Measurements from ENCODE around the gene TM4SF4. TPM values are rescaled to one million over a fixed set of nuclear protein-coding genes. Genes with fewer than 3 reads are reported as not detected.

The TM4SF4 gene
- total and polyA plus RNA-seq, 2 experiments from 2014 or later, result 0.46 TPM; not detected in 1

GRCh38 chr3:149542375-149543312, 68.1 kb downstream of the TM4SF4 start:
- DNase-seq (ENCODE audit: low read depth in 1 of 2, low spot score in 1 of 2), result peak in 1 of 2 donors; percentile 44
- Histone ChIP-seq H3K4me3 (no peak overlapping the region), H3K9me3 (ENCODE audit: low read depth) (no peaks in the 10 kb centered on the region), H3K4me1 (ENCODE audit: low read depth) (peaks cover 23% of the 10 kb centered on the region), H3K27ac (peak overlapping the region; percentile 45), H3K36me3 (peaks cover 13% of the 10 kb centered on the region), H3K27me3 (no peaks in the 10 kb centered on the region)
- no peak for TF ChIP-seq CTCF (IDR thresholded peaks at IDR 0.05; ENCODE audit: low read depth, low read length)

- Histone ChIP-seq H3K4me3 (no peak overlapping the region), H3K27ac (no peak overlapping the region), H3K36me3 (peaks cover 13% of the 10 kb centered on the region), H3K9me3 (ENCODE audit: low read depth) (no peaks in the 10 kb centered on the region), H3K27me3 (no peaks in the 10 kb centered on the region), H3K4me1 (ENCODE audit: low read depth) (peaks cover 25% of the 10 kb centered on the region)
- no peak for DNase-seq (ENCODE audit: low read depth in 1 of 2, low spot score in 1 of 2)
- TF ChIP-seq CTCF (IDR thresholded peaks at IDR 0.05; ENCODE audit: low read depth, low read length), result no peak
These were observed 70.6 kb downstream of the TM4SF4 start for GRCh38 chr3:149545049-149545448.

- H3K27me3 ChIP-seq, result no peaks in the 10 kb centered on the region
These were observed 72.9 kb downstream of the TM4SF4 start for GRCh38 chr3:149547413-149547812.

GRCh38 chr3:149547954-149548668, 73.6 kb downstream of the TM4SF4 start:
- Histone ChIP-seq H3K4me1 (ENCODE audit: low read depth) (peaks cover 24% of the 10 kb centered on the region), H3K9me3 (ENCODE audit: low read depth) (no peaks in the 10 kb centered on the region), H3K4me3 (no peak overlapping the region), H3K27me3 (no peaks in the 10 kb centered on the region), H3K36me3 (no peaks in the 10 kb centered on the region), H3K27ac (peak overlapping the region; percentile 71)
- TF ChIP-seq CTCF (IDR thresholded peaks at IDR 0.05; ENCODE audit: low read depth, low read length), result no peak
- peak in 1 of 2 donors; percentile 94 for DNase-seq (ENCODE audit: low read depth in 1 of 2, low spot score in 1 of 2)

More at GRCh38 chr3:149547413-149547812, 72.9 kb downstream of the TM4SF4 start:
- no peak overlapping the region for H3K4me3 ChIP-seq
- no peak overlapping the region for H3K27ac ChIP-seq
- peak in 1 of 2 donors; percentile 91 for DNase-seq (ENCODE audit: low read depth in 1 of 2, low spot score in 1 of 2)
- peaks cover 26% of the 10 kb centered on the region for H3K4me1 ChIP-seq (ENCODE audit: low read depth)
- no peak for TF ChIP-seq CTCF (IDR thresholded peaks at IDR 0.05; ENCODE audit: low read depth, low read length)
- H3K9me3 ChIP-seq (ENCODE audit: low read depth), result no peaks in the 10 kb centered on the region
- H3K36me3 ChIP-seq, result no peaks in the 10 kb centered on the region

GRCh38 chr3:149548669-149549065, 74.2 kb downstream of the TM4SF4 start:
- H3K27me3 ChIP-seq, result no peaks in the 10 kb centered on the region
- DNase-seq (ENCODE audit: low read depth in 1 of 2, low spot score in 1 of 2), result peak in 1 of 2 donors; percentile 54
- H3K4me1 ChIP-seq (ENCODE audit: low read depth), result peaks cover 30% of the 10 kb centered on the region
- no peak for TF ChIP-seq CTCF (IDR thresholded peaks at IDR 0.05; ENCODE audit: low read depth, low read length)
- H3K36me3 ChIP-seq, result no peaks in the 10 kb centered on the region
- H3K27ac ChIP-seq, result peak overlapping the region; percentile 71
- no peaks in the 10 kb centered on the region for H3K9me3 ChIP-seq (ENCODE audit: low read depth)
- H3K4me3 ChIP-seq, result no peak overlapping the region

Measured in cardiac muscle cell (in vitro differentiated cells and primary cell).